ENCODE results near the gene PRRT1.

- TF ChIP-seq POLR2A (IDR thresholded peaks at IDR 0.05; ENCODE audit: low read length) (no peak), CTCF (IDR thresholded peaks at IDR 0.05) (no peak), CHD4 (IDR thresholded peaks at IDR 0.05; ENCODE audit: borderline replicate concordance) (no peak), MYC (IDR thresholded peaks at IDR 0.05; ENCODE audit: borderline replicate concordance, low read length) (no peak), RFX5 (IDR thresholded peaks at IDR 0.05) (no peak)
Measured at GRCh38 chr6:32195652-32195901, 43.8 kb upstream of the PRRT1 start.
